AML-193 (cell line): ENCODE results near the gene LRP5.
A peak's percentile ranks its signal among the peaks of the same experiment; 100 is the strongest.
"Not testable (repeated sequence)": the region's sequence is repeated elsewhere in the genome, so short reads cannot be mapped to it uniquely, and the experiment has no call there.

ENCODE experiments used
- DNase-seq, 2 experiments: peaks; one replicate each; lab custom pipeline; 2025; lab: John Stamatoyannopoulos, UW

LRP5 gene

DNA sequence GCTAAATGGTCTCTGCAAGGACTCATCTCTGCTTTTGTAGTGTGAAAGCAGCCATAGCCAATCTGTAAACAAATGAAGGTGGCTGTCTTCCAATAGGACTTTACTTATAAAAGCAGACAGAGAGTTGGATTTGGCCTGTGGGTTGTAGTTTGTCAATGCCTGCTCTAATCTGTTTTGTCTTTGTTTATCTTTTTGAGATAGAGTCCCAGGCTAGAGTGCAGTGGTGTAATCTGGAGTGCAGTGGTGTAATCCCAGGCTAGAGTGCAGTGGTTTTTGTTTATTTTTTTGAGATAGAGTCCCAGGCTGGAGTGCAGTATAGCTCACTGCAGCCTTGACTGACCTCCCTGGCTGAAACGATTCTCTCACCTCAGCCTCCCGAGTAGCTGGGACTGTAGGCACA lies 156.7 kb downstream of the LRP5 start:
- no peak for DNase-seq

DNA sequence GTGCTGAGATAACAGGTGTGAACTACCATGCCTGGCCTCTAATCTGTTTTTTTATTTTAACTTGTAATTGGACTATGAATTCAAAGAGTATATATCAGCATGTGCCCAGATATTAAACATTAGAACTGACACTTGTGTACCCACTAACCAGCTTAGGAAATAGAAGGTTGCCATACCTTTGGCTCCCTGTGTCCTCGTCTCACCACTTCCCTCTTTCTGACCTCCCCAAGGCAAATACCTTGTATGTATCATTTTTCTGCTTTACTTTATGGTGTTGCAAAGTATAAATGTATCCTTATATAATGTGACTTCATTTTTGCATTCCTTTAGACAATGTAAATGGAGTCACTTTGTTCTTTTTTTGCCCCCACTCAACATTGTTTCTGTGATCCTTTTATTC lies 157.3 kb downstream of the LRP5 start:
- peak; percentile 3 to 16 for DNase-seq

DNA sequence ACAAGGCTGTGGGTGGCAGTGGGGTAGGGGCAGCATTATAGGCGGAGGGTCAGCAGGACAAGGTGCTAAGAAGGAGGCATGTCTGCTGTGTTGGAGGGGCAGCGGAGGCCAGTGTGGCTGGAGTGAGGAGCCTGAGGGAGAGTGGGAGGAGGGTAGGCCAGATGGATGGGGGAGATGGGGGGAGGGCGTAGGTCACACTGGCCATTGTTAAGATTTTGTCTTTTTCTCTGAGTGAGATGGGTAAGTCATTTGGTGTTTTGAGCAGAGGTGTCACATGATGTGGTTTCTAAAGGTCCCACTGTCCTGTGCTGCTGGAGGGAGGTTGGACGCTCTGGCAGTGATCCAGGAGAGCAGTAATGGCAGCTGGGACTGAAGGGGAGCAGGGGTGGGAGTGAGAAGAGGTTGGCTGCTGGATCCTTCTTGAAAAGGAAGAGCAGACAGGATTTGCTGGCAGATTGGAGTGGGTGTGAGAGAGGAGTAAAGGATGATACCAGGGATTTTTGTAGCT lies 158.0 kb downstream of the LRP5 start:
- no peak for DNase-seq

DNA sequence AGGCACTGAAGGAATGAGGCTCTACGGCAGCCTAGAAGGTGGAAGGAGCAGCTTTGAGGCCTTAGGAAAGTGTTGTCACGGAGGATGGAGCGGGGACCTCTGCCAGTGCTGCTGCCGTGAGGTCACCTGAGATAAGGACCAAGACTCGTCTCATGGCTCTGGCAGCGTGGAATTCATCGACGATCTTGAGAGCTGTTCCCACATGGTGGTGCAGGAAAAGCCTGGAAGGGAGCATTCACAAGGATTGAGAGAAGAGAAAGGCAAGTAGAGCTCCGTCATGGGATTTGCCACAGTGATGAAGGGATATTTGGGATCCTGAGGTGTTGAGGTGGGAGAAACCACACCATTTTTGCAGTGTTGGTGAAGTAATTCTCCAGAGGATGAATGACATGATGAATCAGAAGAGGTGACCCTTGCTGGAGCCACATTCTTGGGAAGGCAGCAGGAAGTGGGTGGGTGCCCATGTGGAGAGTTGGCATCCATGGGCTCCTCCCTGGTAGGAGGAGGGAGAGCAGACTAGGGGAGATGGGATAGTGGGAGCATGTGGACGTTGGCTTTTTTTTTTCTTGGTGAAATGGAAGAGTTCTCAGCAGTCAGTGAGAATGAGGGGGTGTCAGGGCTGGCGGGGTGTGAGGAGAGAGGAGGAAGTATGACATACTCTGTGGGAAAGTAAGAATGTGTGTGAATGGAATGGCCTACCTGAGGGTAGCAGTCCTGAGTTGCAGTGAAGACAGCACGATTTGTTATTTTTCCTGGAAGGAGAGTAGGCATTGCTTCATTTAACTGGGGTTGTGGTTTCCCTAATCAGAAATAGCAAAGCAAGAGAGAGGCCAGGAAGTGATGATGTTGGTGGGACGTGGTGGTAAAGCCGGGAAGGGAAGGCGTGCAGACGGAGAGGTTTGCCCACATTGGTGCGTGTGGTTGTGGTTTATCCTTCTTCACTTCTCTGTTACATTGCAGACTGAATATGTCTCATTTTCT lies 159.3 kb downstream of the LRP5 start:
- DNase-seq: peak; percentile 84 to 91

DNA sequence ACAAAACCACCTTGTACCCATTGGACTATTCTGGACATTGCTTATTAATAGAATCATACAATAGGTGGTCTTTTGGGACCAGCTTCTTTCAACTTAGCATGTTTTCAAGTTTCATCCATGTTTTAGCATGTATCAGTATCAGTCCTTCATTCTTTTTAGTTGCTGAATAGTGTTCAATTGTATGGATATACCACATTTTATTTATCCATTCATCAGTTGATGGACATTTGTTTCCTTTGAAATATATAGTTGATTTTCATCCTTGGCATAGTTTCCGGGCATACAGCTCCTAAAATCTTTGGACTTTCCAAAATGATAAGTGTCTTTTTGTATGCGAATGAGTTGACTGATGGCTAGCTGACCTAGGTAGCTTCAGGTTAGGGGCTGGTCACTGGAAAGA lies 160.4 kb downstream of the LRP5 start:
- DNase-seq: no peak

DNA sequence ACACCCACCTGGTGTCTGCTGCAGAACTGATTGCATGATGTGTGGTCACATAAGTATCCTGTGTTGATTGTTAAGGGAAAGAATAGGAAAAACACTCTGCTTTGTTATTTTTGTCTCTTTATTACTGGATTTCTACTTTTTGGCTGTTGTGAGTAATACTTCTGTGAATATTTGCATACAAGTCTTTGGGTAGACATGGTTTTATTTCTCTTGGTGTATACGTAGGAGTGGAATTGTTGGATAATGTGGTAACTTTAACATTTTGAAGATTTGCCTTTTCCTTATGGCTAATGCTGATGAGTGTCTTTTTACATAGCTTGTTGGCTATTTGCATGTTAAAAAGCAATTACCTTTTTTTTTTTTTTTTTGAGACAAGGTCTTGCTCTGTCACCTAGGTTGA lies 161.3 kb downstream of the LRP5 start:
- DNase-seq: no peak

DNA sequence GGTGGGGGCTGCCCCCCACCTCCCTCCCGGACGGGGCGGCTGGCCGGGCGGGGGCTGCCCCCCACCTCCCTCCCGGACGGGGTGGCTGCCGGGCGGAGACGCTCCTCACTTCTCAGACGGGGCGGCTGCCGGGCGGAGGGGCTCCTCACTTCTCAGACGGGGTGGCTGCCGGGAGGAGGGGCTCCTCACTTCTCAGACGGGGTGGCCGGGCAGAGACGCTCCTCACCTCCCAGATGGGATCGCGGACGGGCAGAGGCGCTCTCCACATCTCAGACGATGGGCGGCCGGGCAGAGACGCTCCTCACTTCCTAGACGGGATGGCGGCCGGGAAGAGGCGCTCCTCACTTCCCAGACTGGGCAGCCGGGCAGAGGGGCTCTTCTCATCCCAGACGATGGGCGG lies 163.2 kb downstream of the LRP5 start:
- DNase-seq: not testable (repeated sequence)

DNA sequence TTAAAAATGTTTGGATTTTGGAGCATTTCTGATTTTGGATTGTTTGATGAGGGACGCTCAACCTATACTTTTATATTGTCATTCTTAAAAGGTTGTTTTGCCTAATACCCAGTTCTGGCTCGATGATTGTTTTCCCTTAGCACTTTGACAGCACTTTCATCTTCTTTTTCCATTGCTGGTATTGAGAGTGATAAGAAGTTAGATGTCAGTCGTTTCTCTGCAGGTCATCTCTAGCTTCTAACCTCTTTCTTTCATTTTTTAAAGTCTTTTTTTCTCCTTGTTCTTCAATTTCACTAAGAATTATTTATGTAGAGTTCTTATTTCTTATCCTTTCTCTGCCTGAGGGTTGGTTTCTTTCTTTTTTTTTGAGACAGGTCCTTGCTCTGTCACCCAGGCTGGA lies 167.0 kb downstream of the LRP5 start:
- no peak for DNase-seq

DNA sequence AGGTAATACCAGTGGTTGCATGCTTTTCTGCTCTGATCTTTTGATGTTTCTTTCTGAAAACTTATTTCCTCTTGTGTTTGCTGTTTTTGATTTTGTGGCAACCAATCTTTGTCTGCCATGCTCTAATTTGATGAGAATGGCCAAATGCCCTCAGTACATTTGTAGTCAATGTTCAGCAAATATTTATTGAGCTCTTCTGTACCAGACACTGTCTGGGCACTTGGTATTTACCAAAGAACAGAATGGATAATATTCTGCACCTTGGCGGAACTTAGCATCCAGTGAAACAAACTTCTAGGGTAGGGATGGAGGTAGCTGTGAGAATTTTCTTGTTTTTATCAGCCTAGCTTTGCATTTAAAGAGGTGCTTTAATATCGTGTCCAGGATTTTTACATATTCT lies 167.8 kb downstream of the LRP5 start:
- DNase-seq: no peak

DNA sequence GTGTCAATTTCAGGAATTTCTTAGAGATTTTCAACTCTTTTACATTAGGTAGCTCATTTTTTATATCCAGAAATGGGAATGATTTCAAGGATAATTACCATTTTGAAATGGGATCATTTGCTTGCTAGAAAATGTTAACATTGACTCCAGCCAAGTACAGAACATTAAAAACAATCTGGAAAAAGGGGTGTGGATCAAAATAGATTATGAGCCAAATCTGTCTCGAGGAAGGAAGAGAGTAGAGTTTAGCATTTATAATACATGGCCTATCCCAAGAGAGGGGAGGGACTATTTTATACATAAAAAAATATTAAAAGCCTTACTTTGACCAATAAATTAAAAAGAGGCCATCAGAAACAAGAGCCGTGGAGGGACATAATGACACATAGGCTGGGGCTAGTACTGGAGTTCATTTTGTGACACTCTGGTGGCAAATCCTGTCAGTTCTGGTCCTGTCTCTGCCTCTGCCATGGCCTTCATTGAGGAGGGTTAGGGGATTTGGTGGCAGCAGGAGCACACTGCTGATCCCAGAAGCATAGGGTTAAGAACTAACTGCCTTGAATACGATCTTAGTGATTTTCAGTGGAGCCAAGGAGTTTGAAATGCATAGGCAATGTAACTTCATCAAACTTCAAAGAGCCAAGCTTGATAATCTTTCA lies 168.6 kb downstream of the LRP5 start:
- no peak for DNase-seq

DNA sequence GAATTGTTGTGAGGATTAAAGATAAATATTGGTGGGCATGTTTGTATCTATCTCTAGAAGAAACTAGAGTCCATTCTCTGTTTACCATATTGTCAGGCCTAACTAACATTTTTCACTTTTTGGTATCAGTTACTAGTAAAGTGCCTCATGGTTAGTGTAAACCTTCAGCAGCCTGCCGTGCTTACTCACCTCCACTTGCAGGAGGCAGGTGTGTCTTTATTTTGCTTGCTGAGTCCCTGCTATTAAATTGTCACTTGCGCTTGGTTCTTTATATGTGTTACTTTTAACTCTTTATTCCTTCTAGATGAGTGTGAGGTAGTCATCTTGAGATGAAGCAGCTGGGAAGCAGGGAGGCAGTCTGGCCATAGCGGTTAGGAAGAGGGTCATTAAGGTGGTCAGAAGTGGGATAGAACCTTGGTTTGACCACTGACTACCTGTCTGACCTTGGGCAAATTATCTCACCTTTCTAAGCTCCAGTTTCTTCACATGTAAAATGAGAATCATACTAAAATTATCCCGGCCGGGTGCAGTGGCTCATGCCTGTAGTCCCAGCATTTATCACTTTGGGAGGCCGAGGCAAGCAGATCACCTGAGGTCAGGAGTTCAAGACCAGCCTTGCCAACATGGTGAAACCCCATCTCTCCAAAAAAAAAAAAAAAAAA lies 169.3 kb downstream of the LRP5 start:
- no peak for DNase-seq

DNA sequence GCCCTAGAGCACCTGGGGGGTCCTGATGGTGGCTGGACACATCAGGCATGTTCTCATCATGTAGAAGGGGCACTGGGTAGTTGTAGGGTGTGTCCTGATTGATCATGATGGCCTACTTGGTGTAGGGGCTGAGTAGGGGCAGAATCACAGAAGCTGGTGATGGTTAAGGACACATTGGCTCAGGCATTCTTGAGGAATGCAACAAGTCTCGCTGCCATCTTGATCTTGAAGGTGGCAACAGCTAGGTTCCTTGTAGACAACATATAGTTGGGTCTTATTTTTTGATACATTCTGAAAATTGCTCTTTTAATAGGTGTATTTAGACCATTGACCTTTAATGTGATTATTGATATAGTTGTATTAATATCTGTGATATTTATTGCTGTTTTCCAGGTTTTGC lies 176.2 kb downstream of the LRP5 start:
- no peak for DNase-seq

DNA sequence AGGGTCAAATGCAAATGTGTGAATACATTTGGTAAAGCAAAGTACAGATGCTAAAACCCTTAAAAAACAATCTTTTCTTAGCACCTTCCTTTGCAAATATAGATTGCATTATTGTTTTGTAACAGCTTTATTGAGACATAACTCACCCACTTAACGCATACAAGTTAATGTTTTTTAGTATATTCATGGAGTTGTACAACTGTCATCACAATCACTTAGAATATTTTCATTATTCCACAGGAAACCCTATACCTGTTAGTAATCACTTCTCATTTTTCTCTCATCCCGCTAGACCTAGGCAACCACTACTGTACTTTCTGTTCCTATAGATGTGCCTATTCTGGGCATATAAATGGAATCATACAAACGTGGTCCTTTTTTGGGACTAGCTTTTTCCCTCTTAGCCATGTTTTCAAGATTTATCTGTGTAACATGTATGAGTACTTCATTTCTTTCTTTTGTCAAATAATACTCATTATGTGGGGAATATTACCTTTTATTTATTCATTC lies 182.9 kb downstream of the LRP5 start:
- DNase-seq: no peak

DNA sequence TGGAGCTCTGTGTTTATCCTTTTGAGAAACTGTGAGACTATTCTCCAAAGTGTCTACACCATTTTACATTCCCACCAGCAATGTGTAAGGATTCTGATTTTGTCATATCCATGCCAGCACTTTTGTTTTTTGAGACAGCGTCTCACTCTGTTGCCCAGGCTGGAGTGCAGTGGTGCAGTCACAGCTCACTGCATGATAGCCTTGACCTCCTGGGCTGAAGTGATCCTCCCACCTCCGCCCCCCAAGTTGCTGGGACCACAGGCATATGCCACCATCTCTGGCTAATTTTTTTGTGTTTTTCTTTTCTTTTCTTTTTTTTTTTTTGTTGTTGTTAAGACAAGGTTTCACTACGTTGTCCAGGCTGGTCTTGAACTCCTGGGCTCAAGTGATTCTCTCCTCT lies 183.5 kb downstream of the LRP5 start:
- DNase-seq: no peak

DNA sequence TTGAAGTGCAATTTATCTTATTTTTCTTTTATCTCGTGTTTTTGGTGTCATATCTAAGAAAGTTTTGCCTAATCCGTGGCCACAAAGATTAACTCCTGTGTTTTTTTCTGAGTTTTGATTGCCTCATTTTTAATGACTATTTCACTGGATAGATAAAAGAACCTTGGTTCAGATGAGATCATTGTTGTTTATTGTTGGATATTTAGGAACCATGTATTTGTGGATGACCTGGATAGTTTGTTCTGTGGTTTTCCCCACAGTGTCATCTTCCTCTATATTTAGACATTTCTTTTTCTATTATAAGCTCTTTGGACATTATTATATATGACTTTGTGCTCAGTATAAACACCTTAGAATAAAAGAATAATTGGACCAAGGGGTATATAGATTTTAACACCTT lies 185.4 kb downstream of the LRP5 start:
- DNase-seq: no peak

DNA sequence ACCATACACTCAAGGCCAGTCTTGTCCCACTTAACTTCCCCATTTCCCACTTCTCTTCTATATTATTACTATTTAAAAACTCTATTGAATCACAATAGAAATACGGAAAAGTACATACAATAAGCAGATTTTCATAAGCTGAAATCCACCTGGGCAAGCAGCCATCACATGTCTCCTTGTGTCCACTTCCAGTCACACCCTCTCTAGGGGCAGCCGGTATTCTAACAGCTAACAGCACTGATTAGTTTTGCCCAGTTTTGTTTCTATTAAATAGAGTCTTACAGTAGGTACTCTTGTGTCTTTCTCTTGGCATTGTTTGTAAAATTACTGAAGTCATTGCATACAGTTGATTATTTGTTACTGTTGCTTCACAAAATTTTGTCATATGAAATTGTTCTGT lies 185.9 kb downstream of the LRP5 start:
- DNase-seq: no peak
